HG03342 (cell line): ENCODE results near the gene STARD8.
"Not testable (repeated sequence)": the region's sequence is repeated elsewhere in the genome, so short reads cannot be mapped to it uniquely, and the experiment has no call there.

Experiments used
- ATAC-seq: cut with Tn5 transposase; IDR thresholded peaks from one replicate; pipeline ENCODE4 v1.9.1; 2021; ENCODE audit warnings: mild to moderate bottlenecking, moderate library complexity; ENCODE audit not compliant: unreplicated experiment

STARD8 gene

GRCh38 chrX:68717196-68717595 is 69.7 kb downstream of the STARD8 start:
- ATAC-seq: no peak

- no peak for ATAC-seq
Measured at GRCh38 chrX:68717663-68718442, 70.4 kb downstream of the STARD8 start.

GRCh38 chrX:68718443-68718820 is 71.0 kb downstream of the STARD8 start:
- no peak for ATAC-seq

GRCh38 chrX:68719181-68719903 is 71.9 kb downstream of the STARD8 start:
- no peak for ATAC-seq

- ATAC-seq: no peak
Measured at GRCh38 chrX:68719904-68720614, 72.6 kb downstream of the STARD8 start.

GRCh38 chrX:68720851-68721250 is 73.4 kb downstream of the STARD8 start:
- ATAC-seq: no peak

- no peak for ATAC-seq
Measured at GRCh38 chrX:68721546-68721945, 74.1 kb downstream of the STARD8 start.

- ATAC-seq: no peak
Measured at GRCh38 chrX:68721991-68722860, 74.8 kb downstream of the STARD8 start.

GRCh38 chrX:68723491-68724155 is 76.2 kb downstream of the STARD8 start:
- ATAC-seq: no peak

- ATAC-seq: no peak
Measured at GRCh38 chrX:68724531-68725020, 77.1 kb downstream of the STARD8 start.

- ATAC-seq: no peak
Measured at GRCh38 chrX:68725756-68726365, 78.4 kb downstream of the STARD8 start.

GRCh38 chrX:68726366-68726765 is 78.9 kb downstream of the STARD8 start:
- no peak for ATAC-seq

- ATAC-seq: no peak
Measured at GRCh38 chrX:68727696-68728095, 80.2 kb downstream of the STARD8 start.

- ATAC-seq: no peak
Measured at GRCh38 chrX:68728186-68728585, 80.7 kb downstream of the STARD8 start.

GRCh38 chrX:68731254-68731653 is 83.8 kb downstream of the STARD8 start:
- no peak for ATAC-seq

GRCh38 chrX:68732906-68733493 is 85.5 kb downstream of the STARD8 start:
- ATAC-seq: peak; percentile 96

GRCh38 chrX:68735266-68735665 is 87.8 kb downstream of the STARD8 start:
- no peak for ATAC-seq

GRCh38 chrX:68741864-68742263 is 94.4 kb downstream of the STARD8 start:
- not testable (repeated sequence) for ATAC-seq

- no peak for ATAC-seq
Measured at GRCh38 chrX:68743754-68744153, 96.3 kb downstream of the STARD8 start.
